UCSD-AML1 (cell line): ENCODE results near the gene PLB1.

Source experiments
- DNase-seq: peaks from one replicate; lab custom pipeline; 2025; ENCODE audit not compliant: unreplicated experiment; lab: John Stamatoyannopoulos, UW

PLB1 gene

GRCh38 chr2:28607730-28608499 lies 112.1 kb downstream of the PLB1 start:
- no peak for DNase-seq

- no peak for DNase-seq
These were observed 112.9 kb downstream of the PLB1 start for GRCh38 chr2:28608500-28609424.

GRCh38 chr2:28610583-28611201 lies 114.8 kb downstream of the PLB1 start:
- DNase-seq, result no peak

GRCh38 chr2:28612131-28612812 lies 116.4 kb downstream of the PLB1 start:
- no peak for DNase-seq

- no peak for DNase-seq
These were observed 117.3 kb downstream of the PLB1 start for GRCh38 chr2:28613186-28613585.

GRCh38 chr2:28613633-28614501 lies 118.0 kb downstream of the PLB1 start:
- no peak for DNase-seq

- no peak for DNase-seq
These were observed 119.8 kb downstream of the PLB1 start for GRCh38 chr2:28615706-28616105.

- DNase-seq, result no peak
These were observed 120.6 kb downstream of the PLB1 start for GRCh38 chr2:28616396-28616999.

GRCh38 chr2:28617502-28618184 lies 121.8 kb downstream of the PLB1 start:
- no peak for DNase-seq

GRCh38 chr2:28618221-28619141 lies 122.6 kb downstream of the PLB1 start:
- DNase-seq, result no peak

- DNase-seq, result no peak
These were observed 123.6 kb downstream of the PLB1 start for GRCh38 chr2:28619213-28620196.

- no peak for DNase-seq
These were observed 124.5 kb downstream of the PLB1 start for GRCh38 chr2:28620291-28620793.

GRCh38 chr2:28620801-28621171 lies 124.9 kb downstream of the PLB1 start:
- DNase-seq, result no peak

GRCh38 chr2:28621172-28622100 lies 125.6 kb downstream of the PLB1 start:
- DNase-seq, result peak; percentile 53

GRCh38 chr2:28622101-28622499 lies 126.2 kb downstream of the PLB1 start:
- DNase-seq, result no peak
